ENCODE data around the gene OR4E1.

DNA sequence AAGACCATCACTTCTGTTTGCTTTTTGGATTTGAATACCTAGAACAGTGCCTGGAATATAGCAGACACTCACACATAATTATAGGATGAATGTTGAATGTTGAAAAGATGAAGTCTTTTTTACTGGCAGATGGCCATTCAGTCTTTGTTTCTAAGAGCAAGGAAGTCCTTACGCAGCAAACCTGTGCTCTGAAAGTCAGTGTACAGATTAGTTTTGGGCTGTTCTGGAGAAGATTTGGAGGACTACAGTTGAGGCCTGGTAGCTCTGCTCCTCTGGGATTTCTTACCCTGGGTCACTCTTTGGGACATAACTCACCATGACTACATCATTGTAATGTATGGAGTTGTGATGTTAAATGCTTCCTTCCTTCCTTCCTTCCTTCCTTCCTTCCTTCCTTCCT lies 16.6 kb downstream of the OR4E1 start:
- TF ChIP-seq, protein P1, sequence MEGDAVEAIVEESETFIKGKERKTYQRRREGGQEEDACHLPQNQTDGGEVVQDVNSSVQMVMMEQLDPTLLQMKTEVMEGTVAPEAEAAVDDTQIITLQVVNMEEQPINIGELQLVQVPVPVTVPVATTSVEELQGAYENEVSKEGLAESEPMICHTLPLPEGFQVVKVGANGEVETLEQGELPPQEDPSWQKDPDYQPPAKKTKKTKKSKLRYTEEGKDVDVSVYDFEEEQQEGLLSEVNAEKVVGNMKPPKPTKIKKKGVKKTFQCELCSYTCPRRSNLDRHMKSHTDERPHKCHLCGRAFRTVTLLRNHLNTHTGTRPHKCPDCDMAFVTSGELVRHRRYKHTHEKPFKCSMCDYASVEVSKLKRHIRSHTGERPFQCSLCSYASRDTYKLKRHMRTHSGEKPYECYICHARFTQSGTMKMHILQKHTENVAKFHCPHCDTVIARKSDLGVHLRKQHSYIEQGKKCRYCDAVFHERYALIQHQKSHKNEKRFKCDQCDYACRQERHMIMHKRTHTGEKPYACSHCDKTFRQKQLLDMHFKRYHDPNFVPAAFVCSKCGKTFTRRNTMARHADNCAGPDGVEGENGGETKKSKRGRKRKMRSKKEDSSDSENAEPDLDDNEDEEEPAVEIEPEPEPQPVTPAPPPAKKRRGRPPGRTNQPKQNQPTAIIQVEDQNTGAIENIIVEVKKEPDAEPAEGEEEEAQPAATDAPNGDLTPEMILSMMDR (IDR thresholded peaks at IDR 0.05) = no peak
- no peak for TF ChIP-seq EZH2 (IDR thresholded peaks at IDR 0.05; ENCODE audit: borderline replicate concordance, insufficient read depth, low read depth, low read length, poor library complexity, severe bottlenecking)
